ENCODE results near the gene RAB6B.

The RAB6B gene

DNA sequence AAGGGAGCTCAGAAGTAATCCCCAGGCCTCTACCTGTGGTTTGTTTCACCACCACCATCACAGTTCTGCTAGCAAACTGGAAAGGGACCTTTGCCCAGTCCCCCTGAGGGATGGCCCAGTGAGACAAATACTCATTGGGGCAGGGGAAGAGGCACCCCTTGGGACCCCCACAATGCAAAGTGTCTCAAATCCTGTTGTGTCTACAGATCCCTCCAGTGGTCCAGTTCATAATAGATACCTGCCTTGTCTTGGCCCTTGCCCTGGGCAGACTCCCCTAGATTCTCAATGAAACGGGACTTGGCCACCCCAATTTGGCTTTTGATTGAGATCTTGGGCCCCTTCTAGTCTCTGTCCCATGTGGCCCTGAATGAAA lies 43.8 kb upstream of the RAB6B start:
- TF ChIP-seq SPI1 (IDR thresholded peaks at IDR 0.05; ENCODE audit: borderline replicate concordance, low read depth) (no peak), POLR2AphosphoS5 (IDR thresholded peaks at IDR 0.05; ENCODE audit: low read depth) (no peak), GABPA (IDR thresholded peaks at IDR 0.05; ENCODE audit: low read depth) (no peak)
- TF ChIP-seq, protein P1, sequence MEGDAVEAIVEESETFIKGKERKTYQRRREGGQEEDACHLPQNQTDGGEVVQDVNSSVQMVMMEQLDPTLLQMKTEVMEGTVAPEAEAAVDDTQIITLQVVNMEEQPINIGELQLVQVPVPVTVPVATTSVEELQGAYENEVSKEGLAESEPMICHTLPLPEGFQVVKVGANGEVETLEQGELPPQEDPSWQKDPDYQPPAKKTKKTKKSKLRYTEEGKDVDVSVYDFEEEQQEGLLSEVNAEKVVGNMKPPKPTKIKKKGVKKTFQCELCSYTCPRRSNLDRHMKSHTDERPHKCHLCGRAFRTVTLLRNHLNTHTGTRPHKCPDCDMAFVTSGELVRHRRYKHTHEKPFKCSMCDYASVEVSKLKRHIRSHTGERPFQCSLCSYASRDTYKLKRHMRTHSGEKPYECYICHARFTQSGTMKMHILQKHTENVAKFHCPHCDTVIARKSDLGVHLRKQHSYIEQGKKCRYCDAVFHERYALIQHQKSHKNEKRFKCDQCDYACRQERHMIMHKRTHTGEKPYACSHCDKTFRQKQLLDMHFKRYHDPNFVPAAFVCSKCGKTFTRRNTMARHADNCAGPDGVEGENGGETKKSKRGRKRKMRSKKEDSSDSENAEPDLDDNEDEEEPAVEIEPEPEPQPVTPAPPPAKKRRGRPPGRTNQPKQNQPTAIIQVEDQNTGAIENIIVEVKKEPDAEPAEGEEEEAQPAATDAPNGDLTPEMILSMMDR (IDR thresholded peaks at IDR 0.05; ENCODE audit: insufficient read depth, low read length) = no peak
- TF ChIP-seq, protein P2, sequence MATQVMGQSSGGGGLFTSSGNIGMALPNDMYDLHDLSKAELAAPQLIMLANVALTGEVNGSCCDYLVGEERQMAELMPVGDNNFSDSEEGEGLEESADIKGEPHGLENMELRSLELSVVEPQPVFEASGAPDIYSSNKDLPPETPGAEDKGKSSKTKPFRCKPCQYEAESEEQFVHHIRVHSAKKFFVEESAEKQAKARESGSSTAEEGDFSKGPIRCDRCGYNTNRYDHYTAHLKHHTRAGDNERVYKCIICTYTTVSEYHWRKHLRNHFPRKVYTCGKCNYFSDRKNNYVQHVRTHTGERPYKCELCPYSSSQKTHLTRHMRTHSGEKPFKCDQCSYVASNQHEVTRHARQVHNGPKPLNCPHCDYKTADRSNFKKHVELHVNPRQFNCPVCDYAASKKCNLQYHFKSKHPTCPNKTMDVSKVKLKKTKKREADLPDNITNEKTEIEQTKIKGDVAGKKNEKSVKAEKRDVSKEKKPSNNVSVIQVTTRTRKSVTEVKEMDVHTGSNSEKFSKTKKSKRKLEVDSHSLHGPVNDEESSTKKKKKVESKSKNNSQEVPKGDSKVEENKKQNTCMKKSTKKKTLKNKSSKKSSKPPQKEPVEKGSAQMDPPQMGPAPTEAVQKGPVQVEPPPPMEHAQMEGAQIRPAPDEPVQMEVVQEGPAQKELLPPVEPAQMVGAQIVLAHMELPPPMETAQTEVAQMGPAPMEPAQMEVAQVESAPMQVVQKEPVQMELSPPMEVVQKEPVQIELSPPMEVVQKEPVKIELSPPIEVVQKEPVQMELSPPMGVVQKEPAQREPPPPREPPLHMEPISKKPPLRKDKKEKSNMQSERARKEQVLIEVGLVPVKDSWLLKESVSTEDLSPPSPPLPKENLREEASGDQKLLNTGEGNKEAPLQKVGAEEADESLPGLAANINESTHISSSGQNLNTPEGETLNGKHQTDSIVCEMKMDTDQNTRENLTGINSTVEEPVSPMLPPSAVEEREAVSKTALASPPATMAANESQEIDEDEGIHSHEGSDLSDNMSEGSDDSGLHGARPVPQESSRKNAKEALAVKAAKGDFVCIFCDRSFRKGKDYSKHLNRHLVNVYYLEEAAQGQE (IDR thresholded peaks at IDR 0.05; ENCODE audit: insufficient replicate concordance, low read depth) = no peak
- H3K4me3 ChIP-seq (replicated peaks; ENCODE audit: insufficient read depth, low read length) = no peak overlapping the region
- no peak for DNase-seq (ENCODE audit: low read depth in 1 of 2, low spot score in 1 of 2)
- no peaks in the 10 kb centered on the region for H3K27me3 ChIP-seq (ENCODE audit: insufficient read depth, poor library complexity, severe bottlenecking)
- H3K27ac ChIP-seq (replicated peaks) = no peak overlapping the region

- no peak for DNase-seq (ENCODE audit: low read depth in 1 of 2, low spot score in 1 of 2)
- Histone ChIP-seq H3K27ac (replicated peaks) (no peak overlapping the region), H3K4me3 (replicated peaks; ENCODE audit: insufficient read depth, low read length) (no peak overlapping the region), H3K27me3 (ENCODE audit: insufficient read depth, poor library complexity, severe bottlenecking) (no peaks in the 10 kb centered on the region)
- TF ChIP-seq POLR2AphosphoS5 (IDR thresholded peaks at IDR 0.05; ENCODE audit: low read depth) = no peak
- TF ChIP-seq, protein P1 (IDR thresholded peaks at IDR 0.05; ENCODE audit: insufficient read depth, low read length) = no peak
- TF ChIP-seq GABPA (IDR thresholded peaks at IDR 0.05; ENCODE audit: low read depth) = no peak
- no peak for TF ChIP-seq SPI1 (IDR thresholded peaks at IDR 0.05; ENCODE audit: borderline replicate concordance, low read depth)
- TF ChIP-seq, protein P2 (IDR thresholded peaks at IDR 0.05; ENCODE audit: insufficient replicate concordance, low read depth) = no peak
Observed at GRCh38 chr3:133938770-133939462, 43.2 kb upstream of the RAB6B start.

GRCh38 chr3:133937756-133938601 lies 42.3 kb upstream of the RAB6B start:
- TF ChIP-seq, protein P2 (IDR thresholded peaks at IDR 0.05; ENCODE audit: insufficient replicate concordance, low read depth) = no peak
- TF ChIP-seq, protein P1 (IDR thresholded peaks at IDR 0.05; ENCODE audit: insufficient read depth, low read length) = no peak
- TF ChIP-seq GABPA (IDR thresholded peaks at IDR 0.05; ENCODE audit: low read depth) (no peak), POLR2AphosphoS5 (IDR thresholded peaks at IDR 0.05; ENCODE audit: low read depth) (no peak), SPI1 (IDR thresholded peaks at IDR 0.05; ENCODE audit: borderline replicate concordance, low read depth) (no peak)
- Histone ChIP-seq H3K27ac (replicated peaks) (no peak overlapping the region), H3K4me3 (replicated peaks; ENCODE audit: insufficient read depth, low read length) (no peak overlapping the region), H3K27me3 (ENCODE audit: insufficient read depth, poor library complexity, severe bottlenecking) (no peaks in the 10 kb centered on the region)
- DNase-seq (ENCODE audit: low read depth in 1 of 2, low spot score in 1 of 2) = no peak

Measured in HL-60 (cell line).